T follicular helper cell (primary cell): ENCODE data around the gene PTPRF.

ENCODE experiments used
- DNase-seq: peaks from one replicate; pipeline ENCODE4 v3.0.0-alpha.2; 2020; ENCODE audit warnings: low read depth

The PTPRF gene

DNA sequence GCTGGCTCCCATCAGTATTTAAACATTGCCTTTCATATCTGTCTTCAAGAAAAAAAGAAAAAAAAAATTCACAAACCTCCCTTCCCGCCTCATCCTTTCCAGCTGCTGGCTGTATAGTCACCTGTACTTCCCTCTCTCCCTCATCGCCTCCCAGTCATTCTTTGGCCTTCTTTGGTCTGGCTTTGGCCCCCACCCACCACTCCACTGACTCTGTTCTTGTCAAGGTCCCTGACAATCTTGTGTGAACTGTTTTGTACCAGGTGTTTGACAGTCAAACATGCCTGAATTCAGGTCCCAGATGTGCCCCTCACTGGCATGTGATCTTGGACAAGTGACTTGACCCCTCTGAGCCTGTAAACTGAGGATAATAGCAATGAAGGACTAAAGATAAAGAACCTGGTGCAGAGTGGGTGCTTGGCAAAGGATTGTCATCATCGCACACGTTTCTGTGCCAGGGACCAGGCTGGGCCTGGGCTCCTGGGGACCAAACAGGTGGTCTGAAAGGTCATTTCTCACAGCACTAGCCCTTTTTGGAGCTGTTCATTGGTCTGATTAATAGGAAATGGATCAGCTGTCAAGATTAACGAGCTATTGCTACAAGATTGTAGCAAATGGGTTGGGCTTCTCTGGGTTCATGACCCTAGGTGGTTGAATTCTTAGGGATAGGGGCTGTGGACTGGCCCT lies 21.5 kb downstream of the PTPRF start:
- no peak for DNase-seq

DNA sequence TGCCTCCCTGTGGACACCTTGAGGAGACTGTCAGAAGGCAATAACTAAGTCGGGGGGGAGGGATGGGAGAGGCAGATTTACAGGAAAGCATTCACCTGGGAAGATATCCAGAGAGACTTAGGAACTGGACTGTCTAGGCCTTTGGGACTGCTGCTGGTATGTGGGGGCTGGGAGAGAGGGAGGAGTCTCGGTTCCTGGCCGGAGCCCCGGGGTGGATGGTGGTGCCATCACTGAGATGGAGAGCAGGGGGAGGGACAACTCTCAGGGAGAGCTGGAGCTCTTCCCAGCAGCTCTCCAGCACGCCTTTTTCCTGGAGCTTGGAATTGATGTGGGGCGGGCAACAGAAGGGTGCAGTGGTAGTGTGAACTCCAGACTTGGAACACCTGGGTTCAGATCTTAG lies 22.1 kb downstream of the PTPRF start:
- DNase-seq = no peak

DNA sequence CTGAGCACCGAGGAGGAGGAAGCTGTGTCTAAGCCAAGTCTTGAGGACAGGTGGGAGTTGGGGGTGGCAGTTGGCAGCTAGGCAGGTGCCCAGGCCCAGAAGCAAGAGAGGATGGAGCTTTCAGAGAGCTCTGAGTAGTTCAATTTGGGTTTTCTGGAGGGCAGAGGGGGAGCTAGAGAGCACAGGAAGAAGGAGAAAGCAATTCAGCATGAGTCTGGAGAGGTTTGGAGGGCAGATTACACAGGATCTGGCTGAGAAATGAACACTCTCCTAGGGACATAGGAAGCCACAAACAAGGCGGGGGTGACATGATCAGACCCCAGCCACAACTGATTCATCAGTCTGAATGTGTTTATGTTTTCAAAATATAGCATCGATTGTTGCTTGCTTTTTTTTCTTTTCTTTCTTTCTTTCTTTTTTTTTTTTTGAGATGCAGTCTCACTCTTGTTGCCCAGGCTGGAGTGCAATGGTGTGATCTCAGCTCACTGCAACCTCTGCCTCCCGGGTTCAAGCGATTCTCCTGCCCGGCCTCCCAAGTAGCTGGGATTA lies 23.8 kb downstream of the PTPRF start:
- DNase-seq = no peak

DNA sequence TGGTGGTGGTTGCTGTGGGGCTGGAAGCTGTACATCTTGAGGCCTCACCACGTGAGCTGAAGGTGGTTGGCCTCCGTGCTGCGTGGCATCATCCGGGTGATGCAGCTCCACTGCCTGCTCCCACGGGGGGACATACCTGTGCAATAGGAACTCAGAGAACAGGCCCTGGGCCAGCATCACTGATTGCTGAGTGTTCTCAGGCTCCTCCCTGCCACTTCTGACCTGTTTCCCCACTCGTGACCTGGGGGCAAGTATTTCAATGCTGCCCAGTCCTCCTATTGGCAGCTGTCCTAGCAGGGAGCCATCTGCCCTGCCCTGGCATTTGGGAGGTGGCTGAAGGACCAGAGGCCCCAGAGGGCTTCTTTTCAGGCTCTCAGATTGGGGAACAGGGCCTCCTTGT lies 26.1 kb downstream of the PTPRF start:
- DNase-seq = no peak

DNA sequence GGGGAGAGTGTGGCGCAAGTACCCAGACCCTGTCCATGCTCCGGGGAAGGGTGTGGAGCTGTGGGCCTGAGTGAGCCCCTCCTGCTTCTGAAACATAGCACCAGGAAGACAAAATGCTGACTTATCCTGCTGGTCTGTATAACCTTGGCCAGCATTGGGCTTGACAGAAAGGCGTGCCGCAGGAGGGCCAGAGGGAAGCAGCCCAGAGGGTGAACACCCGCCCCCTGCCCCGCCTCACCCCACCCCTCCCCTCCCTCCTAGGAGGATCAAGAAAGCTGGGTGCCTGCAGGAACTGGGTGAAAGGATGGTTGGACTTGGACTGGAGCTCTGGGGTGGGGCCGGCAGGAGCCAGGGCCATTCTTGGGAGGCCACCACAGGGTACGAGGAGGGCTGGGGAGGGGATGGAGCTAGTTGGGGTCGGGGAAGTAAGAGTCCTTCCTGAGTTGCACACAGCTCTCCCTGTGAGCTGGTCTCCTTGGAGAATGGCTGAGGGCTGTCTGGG lies 27.1 kb downstream of the PTPRF start:
- no peak for DNase-seq

DNA sequence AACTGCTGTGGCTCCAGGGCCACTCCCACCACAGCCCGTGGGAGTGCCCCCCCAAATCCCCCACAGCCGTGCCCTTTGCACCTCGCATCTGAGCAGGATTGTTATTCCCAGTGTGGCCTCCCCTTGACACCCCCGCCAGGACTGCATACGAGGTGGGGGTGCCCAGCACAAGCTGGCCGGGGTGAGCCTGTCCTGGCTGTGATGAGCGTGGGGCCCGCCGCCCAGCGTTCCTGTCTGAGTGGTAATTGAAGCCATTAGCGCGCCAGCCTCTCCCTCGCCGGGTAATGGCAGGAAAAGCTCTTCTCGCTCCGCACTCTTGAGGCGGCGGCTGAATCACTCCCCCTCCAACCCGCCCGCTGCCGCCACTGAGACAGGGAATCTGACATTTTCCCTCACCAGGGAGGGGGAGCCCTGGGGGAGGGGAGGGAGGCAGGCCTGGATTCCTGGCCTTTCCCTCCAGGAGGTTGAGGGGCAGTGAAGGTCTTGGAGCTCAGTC lies 27.7 kb downstream of the PTPRF start:
- no peak for DNase-seq

DNA sequence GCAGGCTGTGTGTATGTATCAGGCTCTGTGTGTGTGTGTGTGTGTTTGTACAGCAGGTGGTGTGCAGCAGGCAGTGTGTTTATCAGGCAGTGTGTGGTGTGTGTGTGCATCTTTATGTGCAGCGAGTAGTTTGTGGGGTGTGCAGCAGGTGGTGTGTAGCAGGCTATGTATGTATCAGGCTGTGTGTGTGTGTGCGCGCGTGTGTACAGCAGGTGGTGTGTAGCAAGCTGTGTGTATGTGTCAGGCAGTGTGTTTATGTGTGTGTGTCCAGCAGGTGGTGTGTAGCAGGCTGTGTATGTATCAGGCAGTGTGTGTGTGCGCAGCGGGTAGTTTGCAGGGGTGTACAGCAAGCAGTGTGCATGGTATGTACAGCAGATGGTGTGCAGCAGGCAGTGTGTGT lies 29.0 kb downstream of the PTPRF start:
- no peak for DNase-seq

DNA sequence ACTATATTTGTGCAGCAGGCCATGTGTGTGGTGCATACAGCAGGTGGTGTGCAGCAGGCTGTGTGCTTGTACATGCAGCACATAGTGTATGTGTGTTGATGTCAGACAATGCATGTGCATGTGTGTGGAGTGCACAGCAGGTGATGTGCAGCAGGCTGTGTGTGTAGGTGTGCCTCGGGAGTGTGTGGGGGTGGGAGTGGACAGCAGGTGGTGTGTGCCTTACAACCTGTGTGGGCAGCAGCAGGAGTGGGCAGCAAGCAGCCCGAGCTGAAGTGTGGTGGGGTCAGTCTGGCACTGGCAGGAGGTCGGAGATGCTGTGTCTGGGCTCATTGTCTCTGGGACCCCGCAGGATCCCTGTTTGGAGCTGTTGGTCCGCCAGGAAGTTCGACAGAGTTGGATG lies 29.6 kb downstream of the PTPRF start:
- DNase-seq = no peak

DNA sequence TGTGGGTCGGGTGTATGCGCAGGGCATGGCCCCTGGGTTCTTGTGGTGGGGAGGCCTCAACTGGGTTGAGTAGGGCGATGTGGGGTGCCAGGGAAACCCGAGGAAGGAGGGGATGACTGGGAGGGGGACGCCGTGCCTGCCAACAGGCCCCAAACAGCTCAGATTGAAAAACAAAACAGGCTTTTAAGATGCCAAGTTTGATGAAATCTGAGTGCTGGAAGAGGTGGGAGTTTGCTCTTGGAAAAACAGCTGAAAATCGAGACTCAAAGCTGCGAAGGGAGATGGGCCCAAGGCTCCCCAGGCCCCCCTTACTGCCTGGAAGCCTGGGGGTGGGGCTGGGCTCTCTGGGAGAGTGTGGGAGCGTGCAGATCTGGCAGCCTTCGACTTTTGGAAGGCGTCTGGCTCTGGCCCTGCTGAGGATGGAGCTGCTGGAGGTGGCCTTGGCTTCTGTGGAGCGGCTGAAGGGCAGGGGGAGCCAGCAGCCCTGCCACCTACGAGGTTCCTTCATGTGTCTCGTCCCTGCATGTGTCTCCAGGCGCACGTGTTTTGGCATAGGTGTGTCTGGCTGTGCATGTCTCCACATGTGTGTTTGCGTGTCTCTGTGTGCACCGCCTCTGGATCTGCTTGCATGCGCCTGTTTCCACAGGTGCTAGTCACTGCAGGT lies 33.3 kb downstream of the PTPRF start:
- no peak for DNase-seq

DNA sequence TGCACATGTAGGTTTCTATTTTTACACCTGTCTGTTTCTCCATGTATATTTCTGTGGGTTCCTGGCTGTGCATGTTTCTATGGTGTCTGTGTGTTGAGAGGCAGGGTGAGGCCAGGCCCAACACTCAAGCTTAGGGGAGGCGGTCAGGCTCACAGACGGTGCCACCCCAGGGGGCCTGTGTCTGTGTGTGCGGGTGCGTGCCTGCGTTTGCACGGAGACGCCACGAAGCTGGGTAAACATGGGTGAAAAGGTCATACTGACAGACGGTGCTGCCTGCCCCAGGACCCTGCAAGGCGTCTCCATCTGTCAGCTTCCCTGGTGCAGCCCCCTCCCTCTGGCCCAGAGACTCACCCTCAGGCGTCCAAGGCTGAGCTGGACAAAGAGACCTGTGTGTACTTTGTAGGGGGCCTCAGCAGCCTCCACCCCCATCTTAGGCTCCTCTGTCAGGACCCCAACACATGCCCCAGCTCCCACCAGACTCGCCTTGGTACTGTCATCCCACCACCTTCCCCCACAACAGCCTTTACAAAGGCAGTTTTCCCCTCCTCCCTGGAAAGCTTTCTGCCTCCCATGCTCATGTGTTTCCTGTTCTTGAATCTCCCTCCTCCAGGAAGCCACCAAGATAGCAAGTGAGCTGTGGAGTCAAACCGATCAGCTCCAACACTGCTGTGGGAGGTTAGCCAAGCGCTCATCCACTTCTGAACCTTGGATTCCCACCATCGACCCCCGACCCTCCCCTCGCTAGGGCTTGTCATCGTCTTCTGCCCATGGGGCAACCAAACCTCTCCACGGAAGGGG lies 34.1 kb downstream of the PTPRF start:
- no peak for DNase-seq

DNA sequence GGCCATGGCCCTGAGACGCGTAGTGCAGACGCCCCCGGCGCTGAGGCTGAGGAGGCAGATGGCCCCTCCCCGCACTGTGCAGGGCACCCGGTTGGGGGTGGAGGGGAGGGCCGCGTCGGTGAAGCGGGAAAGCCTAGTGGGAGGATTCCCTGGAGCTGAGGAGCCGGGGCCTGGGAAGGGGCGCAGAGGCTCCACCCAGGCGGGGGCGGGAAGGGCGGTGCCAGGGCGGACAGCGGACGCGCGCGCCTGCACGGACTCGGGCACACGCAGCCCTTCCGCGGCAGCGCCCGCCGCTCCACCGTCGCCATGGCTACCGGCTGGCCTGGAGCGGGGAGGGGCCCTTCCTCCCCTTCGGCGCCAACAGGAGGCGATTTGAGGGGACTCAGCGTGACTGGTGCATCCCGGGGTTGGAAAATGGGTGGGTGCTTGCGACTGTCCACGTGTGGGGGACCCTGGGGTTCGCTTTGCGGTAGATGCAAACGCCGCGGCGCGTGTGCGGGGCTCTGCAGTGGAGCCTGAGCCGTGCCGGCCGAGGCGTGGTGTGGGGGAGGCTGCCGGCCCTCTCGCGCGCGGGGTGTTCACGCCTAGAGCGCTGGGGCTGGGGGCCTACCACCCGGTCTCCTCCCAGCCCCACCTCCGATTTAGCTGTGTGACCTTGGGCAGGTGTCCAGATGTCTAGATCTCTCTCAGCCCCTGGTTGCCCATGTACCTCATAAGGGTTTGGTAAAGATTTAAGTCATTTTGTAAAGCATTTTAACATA lies 35.1 kb downstream of the PTPRF start:
- DNase-seq = peak; percentile 2

DNA sequence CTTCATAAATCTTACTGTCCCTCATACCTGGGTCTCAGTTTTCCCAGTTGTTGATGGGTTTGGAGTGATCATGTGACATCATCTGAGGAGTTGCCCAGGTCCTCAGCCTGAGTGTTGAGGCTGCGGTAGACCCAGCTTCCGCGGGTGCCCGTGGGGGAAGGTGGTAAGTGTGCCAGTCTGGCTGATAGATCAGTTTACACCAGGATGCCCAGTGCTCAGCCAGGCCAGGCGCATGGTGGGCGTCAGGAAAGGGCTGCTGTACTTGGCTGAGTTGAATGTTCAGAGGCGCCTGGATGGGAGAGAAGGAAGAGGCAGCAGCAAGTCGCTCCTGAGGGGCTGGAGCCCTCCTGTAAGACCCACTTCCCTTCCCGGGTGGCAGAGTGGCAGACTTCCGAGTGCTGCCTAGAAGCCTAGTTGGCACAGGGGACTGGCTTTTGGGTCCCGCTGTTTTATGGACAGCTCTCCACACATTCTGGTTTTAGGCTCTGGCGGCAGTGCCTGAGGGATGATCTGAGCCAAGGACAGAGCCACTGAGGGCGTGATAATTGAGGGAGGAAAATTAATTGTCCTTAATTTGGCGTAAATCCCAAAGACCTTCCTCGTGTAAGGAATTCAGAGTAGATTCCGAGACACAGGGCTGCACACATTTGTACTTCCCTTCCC lies 35.8 kb downstream of the PTPRF start:
- no peak for DNase-seq

DNA sequence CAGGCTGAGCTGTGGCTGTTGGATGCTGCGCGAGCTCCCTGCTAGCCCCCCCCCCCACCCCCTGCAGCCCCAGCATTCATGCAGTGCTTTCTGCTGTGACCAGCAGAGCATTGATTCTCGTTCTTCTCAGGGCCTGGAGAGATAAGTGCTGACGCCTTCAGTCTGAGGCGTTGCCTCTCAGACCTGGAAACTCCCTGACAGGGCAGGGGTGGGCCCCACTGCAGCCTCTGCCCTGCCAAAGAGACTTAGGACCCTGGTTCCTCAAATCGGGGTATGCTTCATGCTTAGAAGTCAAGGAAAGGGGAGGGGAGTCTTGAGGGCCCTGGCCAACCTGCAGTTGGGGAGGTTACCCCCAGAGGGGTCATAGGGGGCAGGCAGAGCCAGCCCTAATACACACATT lies 38.5 kb downstream of the PTPRF start:
- DNase-seq = no peak

DNA sequence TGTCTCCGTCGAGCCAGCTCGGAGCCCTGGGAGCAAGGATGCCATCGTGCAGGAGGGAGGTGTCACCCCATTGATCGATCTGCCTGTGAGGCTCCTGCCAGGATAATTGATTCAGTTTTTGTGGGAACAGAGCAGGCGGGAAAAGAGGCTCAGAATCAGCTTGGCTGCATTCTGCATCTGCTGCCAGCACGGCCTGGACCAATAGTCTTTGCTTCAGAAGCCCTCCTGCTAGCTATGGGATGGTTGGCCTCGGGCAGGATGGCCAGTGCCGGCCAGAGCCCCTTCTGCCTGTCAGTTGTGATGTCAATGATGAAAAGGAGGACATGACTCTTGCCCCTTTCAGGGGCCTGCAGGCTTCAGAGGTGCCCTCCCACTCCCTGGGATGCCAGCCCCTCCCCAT lies 39.6 kb downstream of the PTPRF start:
- DNase-seq = no peak

DNA sequence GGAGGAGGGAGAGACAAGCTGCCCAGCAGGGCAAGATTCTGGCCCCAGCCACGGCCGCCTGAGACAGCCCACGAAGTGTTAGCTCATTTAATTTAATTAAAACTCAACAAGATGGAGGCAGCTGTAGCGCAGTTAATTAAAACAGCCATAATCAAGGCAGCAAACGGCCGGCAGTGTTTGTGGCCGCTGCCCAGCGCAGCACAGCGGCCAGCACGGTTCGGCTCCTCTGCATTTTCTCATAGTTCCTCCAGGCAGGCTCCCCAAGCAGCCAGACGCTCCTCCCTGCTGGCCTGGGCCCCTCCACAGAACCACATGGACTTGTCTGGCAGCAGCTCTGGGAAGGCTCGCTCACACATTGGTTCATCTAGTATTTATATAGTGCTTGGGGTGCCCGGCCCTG lies 40.0 kb downstream of the PTPRF start:
- no peak for DNase-seq

DNA sequence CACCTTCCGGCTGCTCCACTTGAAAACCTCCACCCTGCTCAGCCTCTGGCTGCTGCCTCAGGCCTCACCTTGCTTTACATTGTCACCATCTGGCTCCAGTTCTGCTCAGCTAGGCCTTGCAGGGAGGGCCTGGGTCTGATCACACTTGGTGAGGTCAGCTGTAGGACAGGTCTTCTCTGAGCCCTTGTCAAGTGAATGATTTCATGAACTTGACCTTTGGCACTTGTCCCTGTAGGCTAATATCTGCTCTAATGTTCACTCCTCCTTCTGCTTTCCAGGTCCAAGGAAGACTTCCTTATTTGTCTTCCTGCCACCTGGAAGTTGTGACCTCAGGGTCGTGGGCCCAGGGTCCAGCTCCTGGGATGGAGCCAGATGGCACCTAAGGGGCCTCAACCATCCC lies 41.4 kb downstream of the PTPRF start:
- DNase-seq = no peak

DNA sequence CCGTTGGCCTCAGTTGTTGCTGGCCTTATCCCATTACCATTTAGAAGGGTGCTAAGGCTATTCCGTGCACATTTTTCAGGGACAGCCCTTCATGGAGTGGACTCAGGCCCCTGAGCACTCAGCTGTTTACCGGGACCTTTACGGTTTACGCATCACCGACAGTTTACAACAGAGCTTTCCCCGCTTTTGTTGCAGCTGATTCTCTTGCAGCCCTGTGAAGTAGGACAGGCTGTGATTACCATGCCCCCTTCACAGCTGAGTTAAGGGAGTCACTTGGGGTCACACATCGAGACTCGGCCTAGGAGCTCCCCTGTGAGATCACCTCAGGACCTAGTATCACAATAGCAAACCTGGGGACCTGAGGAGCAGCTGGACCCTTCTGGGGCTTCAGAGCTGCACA lies 41.9 kb downstream of the PTPRF start:
- no peak for DNase-seq

DNA sequence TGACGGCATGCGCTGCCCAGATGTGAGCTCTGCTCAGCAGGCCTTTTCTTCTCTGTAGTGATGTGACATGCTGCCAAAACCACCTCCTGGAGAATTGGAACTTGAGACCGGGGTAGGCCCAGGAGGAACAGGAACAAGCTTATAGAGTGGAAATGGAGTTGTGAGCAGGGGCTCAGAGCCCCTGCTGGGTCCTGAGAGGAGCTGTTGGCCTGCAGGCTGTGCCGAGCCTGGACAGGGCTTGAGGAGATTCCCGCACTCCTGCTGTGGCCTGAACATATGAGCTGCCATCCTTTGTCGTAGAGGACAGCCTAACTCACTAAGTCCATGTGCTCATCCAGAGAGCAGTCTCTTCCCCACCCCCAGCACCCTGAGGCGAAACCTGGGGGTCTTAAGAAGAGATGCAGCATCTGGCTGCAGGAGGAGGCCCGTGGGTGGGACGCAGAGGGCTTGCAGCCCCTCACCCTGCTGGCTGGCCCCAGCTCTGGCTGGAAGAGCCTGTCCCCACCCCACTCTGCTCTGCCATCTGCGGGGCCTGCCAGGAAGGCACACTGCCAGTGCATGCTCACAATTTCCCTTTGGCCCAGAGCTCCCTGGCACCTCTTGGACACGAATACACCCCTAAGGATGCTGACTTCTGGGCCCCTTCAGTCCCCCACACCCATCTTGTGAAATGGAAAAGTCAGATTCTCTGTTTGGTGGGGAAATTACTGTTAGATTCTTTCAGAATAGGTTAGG lies 42.5 kb downstream of the PTPRF start:
- no peak for DNase-seq

DNA sequence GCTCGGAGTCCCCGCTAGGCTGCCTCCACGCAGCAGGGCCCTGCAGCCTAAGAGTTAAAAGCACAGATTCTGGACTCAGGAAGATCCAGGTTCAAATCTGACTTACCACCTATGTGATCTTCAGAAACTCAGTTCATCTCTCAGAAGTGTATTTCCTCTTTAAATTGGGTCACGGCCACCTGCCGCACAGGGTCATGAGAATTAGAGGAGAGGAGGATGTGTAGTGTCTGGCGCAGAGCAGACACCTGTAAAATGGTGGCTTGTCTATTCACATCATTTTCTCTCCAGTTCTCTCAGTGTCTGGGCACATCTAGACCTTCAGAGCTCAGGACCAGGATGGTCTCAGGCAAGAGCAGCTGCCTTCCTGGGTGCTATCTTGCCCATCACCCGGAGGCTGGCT lies 45.8 kb downstream of the PTPRF start:
- no peak for DNase-seq
